GM23338 (cell line): Measurements from ENCODE around the gene NOL12. TPM values are rescaled to one million over a fixed set of nuclear protein-coding genes. Genes with fewer than 3 reads are reported as not detected.

Experiments used
- ATAC-seq: fragments of 200-7000 bp; cut with Tn5 transposase; 3 replicates; pipeline ENCODE4 v1.9.1; 2020
- DNase-seq: peaks from one replicate; pipeline ENCODE4 v3.0.0-alpha.2; 2015; ENCODE audit warnings: low spot score
- H2AFZ ChIP-seq: fragments of 200-600 bp; sonication (generic); 2 replicates; pipeline ENCODE4 v1.8.0; 2016; ENCODE audit warnings: antibody characterized with exemption, mild to moderate bottlenecking, moderate library complexity
- H3F3A ChIP-seq: fragments of 200-600 bp; sonication (generic); replicated peaks from 2 replicates; pipeline ENCODE4 v1.8.0; 2017; ENCODE audit warnings: antibody characterized with exemption, mixed run types, low read depth
- H3K27ac ChIP-seq: fragments of 200-600 bp; sonication (generic); 2 replicates; pipeline ENCODE4 v1.6.1; 2016; ENCODE audit warnings: low read depth
- H3K27me3 ChIP-seq: fragments of 200-600 bp; sonication (generic); 2 replicates; pipeline ENCODE4 v1.8.0; 2016; ENCODE audit warnings: mild to moderate bottlenecking, mixed run types, moderate library complexity; ENCODE audit not compliant: insufficient read depth
- H3K36me3 ChIP-seq: fragments of 200-600 bp; sonication (generic); 2 replicates; pipeline ENCODE4 v1.8.0; 2016; ENCODE audit warnings: mild to moderate bottlenecking; ENCODE audit not compliant: insufficient read depth
- H3K4me1 ChIP-seq: fragments of 200-600 bp; sonication (generic); 2 replicates; pipeline ENCODE4 v1.8.0; 2016; ENCODE audit warnings: mild to moderate bottlenecking, moderate library complexity; ENCODE audit not compliant: insufficient read depth
- H3K4me2 ChIP-seq: fragments of 200-600 bp; sonication (generic); 2 replicates; pipeline ENCODE4 v1.7.1; 2017; ENCODE audit warnings: mixed run types
- H3K4me3 ChIP-seq: fragments of 200-600 bp; sonication (generic); 2 replicates; pipeline ENCODE4 v1.6.1; 2016; ENCODE audit warnings: mixed run types
- H3K79me2 ChIP-seq: fragments of 200-600 bp; sonication (generic); replicated peaks from 2 replicates; pipeline ENCODE4 v1.8.0; 2017; ENCODE audit warnings: mild to moderate bottlenecking; ENCODE audit not compliant: insufficient read depth
- H3K9me2 ChIP-seq: fragments of 200-600 bp; sonication (generic); 2 replicates; pipeline ENCODE4 v1.8.0; 2017; ENCODE audit not compliant: insufficient read depth
- H4K20me1 ChIP-seq: fragments of 200-600 bp; sonication (generic); replicated peaks from 2 replicates; pipeline ENCODE4 v1.8.0; 2017; ENCODE audit warnings: mild to moderate bottlenecking; ENCODE audit not compliant: insufficient read depth
- H3K27ac Mint-ChIP-seq: 2 replicates; pipeline ENCODE4 v1.8.0; 2020; ENCODE audit warnings: inconsistent platforms, mild to moderate bottlenecking, moderate library complexity, mixed read lengths
- H3K27me3 Mint-ChIP-seq: 3 replicates; pipeline ENCODE4 v1.8.0; 2022; ENCODE audit warnings: low read depth, mild to moderate bottlenecking, moderate library complexity, mixed read lengths, inconsistent platforms; ENCODE audit not compliant: insufficient read depth, poor library complexity
- H3K36me3 Mint-ChIP-seq: 3 replicates; pipeline ENCODE4 v1.8.0; 2021; ENCODE audit warnings: low read depth, mild to moderate bottlenecking, inconsistent platforms, moderate library complexity, mixed read lengths
- H3K4me1 Mint-ChIP-seq: 3 replicates; pipeline ENCODE4 v1.8.0; 2020; ENCODE audit warnings: mild to moderate bottlenecking, inconsistent platforms, mixed read lengths
- H3K4me3 Mint-ChIP-seq: 3 replicates; pipeline ENCODE4 v1.8.0; 2021; ENCODE audit warnings: moderate library complexity, mild to moderate bottlenecking, inconsistent platforms, mixed read lengths
- H3K9me3 Mint-ChIP-seq: 3 replicates; pipeline ENCODE4 v1.8.0; 2020; ENCODE audit warnings: moderate library complexity, mild to moderate bottlenecking, inconsistent platforms, mixed read lengths
- CREB1 ChIP-seq: fragments of 250-450 bp; sonication (Bioruptor Pico); IDR thresholded peaks from 2 replicates; pipeline ENCODE4 v1.5.0; 2020; ENCODE audit warnings: low read depth, mild to moderate bottlenecking, moderate library complexity
- EZH2 ChIP-seq: fragments of 200-600 bp; sonication (generic); IDR thresholded peaks from one replicate; pipeline ENCODE4 v1.8.0; 2017; ENCODE audit warnings: antibody characterized with exemption, mild to moderate bottlenecking, low read depth; ENCODE audit not compliant: unreplicated experiment
- EZH2phosphoT487 ChIP-seq: fragments of 200-600 bp; sonication (generic); IDR thresholded peaks from one replicate; pipeline ENCODE4 v1.8.1; 2018; ENCODE audit warnings: antibody characterized with exemption; ENCODE audit not compliant: unreplicated experiment
- JUNB ChIP-seq: IDR thresholded peaks from one replicate; pipeline ENCODE4 v1.6.1; 2016; ENCODE audit warnings: antibody characterized with exemption; ENCODE audit not compliant: unreplicated experiment
- NANOG ChIP-seq: IDR thresholded peaks from 2 replicates; pipeline ENCODE4 v1.6.1; 2016; ENCODE audit warnings: antibody characterized with exemption, borderline replicate concordance
- POLR2AphosphoS5 ChIP-seq: IDR thresholded peaks from 2 replicates; pipeline ENCODE4 v1.6.1; 2016; ENCODE audit warnings: antibody characterized with exemption, low read depth
- REST ChIP-seq: IDR thresholded peaks from one replicate; pipeline ENCODE4 v1.6.1; 2018; ENCODE audit warnings: antibody characterized with exemption; ENCODE audit not compliant: unreplicated experiment
- STAT1 ChIP-seq: IDR thresholded peaks from one replicate; pipeline ENCODE4 v1.6.1; 2016; ENCODE audit warnings: antibody characterized with exemption; ENCODE audit not compliant: unreplicated experiment
- ZNF114 ChIP-seq: fragments of 250-450 bp; sonication (Bioruptor Pico); IDR thresholded peaks from 2 replicates; pipeline ENCODE4 v1.5.0; 2020; ENCODE audit warnings: mild to moderate bottlenecking, moderate library complexity
- ZNF331 ChIP-seq: fragments of 250-450 bp; sonication (Bioruptor Pico); IDR thresholded peaks from 2 replicates; pipeline ENCODE4 v1.5.0; 2020; ENCODE audit warnings: low read depth, mild to moderate bottlenecking, moderate library complexity
- polyA plus RNA-seq: library from polyadenylated mRNA; unstranded; fragments of >200 nt; fragmentation: Nextera tagmentation; extraction: Ambion mirVana; gene quantifications from 2 replicates; pipeline ENCODE4 v1.2.1, GENCODE V29; 2016
- total RNA-seq: library from RNA; depleted of rRNA; stranded (reverse); fragments of >200 nt; shearing (Covaris generic); gene quantifications from 2 replicates; pipeline ENCODE4 v1.2.3, GENCODE V29; 2014
- TF ChIP-seq, protein P1 (sequence below), 2 experiments: fragments of 200-600 bp in 1 of 2; sonication (generic) in 1 of 2; conservative IDR thresholded peaks; 2 replicates each; pipeline versions ENCODE4 v1.5.1 to v1.6.1; 2016 to 2017; ENCODE audit warnings: antibody characterized with exemption in 2 of 2, low read depth in 2 of 2, mild to moderate bottlenecking in 2 of 2, moderate library complexity in 1 of 2
- TF ChIP-seq, protein P2 (sequence below): IDR thresholded peaks from 2 replicates; pipeline ENCODE4 v1.6.1; 2016; ENCODE audit warnings: antibody characterized with exemption

Gene NOL12
- total and polyA plus RNA-seq, 2 experiments from 2014 or later: 22.2 to 48.5 TPM

GRCh38 chr22:37676736-37677492 lies 9.2 kb upstream of the NOL12 start:
- Mint-ChIP-seq H3K27ac (no peak overlapping the region), H3K36me3 (no peaks in the 10 kb centered on the region), H3K4me1 (peaks cover 17% of the 10 kb centered on the region), H3K27me3 (peaks cover 6% of the 10 kb centered on the region), H3K9me3 (no peaks in the 10 kb centered on the region), H3K4me3 (peak overlapping the region; percentile 79)
- Histone ChIP-seq H3K27me3 (no peaks in the 10 kb centered on the region), H2AFZ (peak overlapping the region; percentile 78), H3K4me1 (peaks cover 11% of the 10 kb centered on the region; the same call in 1 of the 2 replicates), H3K36me3 (no peaks in the 10 kb centered on the region), H3K79me2 (no peaks in the 10 kb centered on the region), H3F3A (peaks cover 19% of the 10 kb centered on the region; the same call in 1 of the 2 replicates), H3K4me2 (peak overlapping the region; percentile 86), H3K9me2 (no peaks in the 10 kb centered on the region), H4K20me1 (no peaks in the 10 kb centered on the region; the same call in 1 of the 2 replicates), H3K4me3 (peak overlapping the region; percentile 55), H3K27ac (0 out of 2 replicates have a peak overlapping the region, but pooled peaks have one; percentile 7)
- no peak for TF ChIP-seq STAT1
- no peak for TF ChIP-seq REST
- TF ChIP-seq CREB1 (CRISPR knock-in tag): peak; percentile 77
- TF ChIP-seq EZH2phosphoT487: no peak
- no peak for TF ChIP-seq EZH2
- TF ChIP-seq POLR2AphosphoS5: peak; percentile 66
- ATAC-seq (peak; percentile 66), DNase-seq (peak; percentile 97)

- peak overlapping the region; percentile 55 for H3K4me3 ChIP-seq
- H3K4me2 ChIP-seq: peak overlapping the region; percentile 86
- peaks cover 11% of the 10 kb centered on the region; the same call in 1 of the 2 replicates for H3K4me1 ChIP-seq
- peak overlapping the region; percentile 78 for H2AFZ ChIP-seq
- peaks cover 17% of the 10 kb centered on the region for H3K4me1 Mint-ChIP-seq
- DNase-seq: no peak
- peaks cover 19% of the 10 kb centered on the region; the same call in 1 of the 2 replicates for H3F3A ChIP-seq
- H3K27me3 ChIP-seq: no peaks in the 10 kb centered on the region
- no peaks in the 10 kb centered on the region for H3K36me3 ChIP-seq
- H3K9me2 ChIP-seq: no peaks in the 10 kb centered on the region
- H3K27ac ChIP-seq: no peak overlapping the region
- no peaks in the 10 kb centered on the region for H3K9me3 Mint-ChIP-seq
- H4K20me1 ChIP-seq: no peaks in the 10 kb centered on the region; the same call in 1 of the 2 replicates
- H3K27ac Mint-ChIP-seq: no peak overlapping the region
- no peak for ATAC-seq
- peak overlapping the region; percentile 79 for H3K4me3 Mint-ChIP-seq
- H3K27me3 Mint-ChIP-seq: peaks cover 6% of the 10 kb centered on the region
- H3K36me3 Mint-ChIP-seq: no peaks in the 10 kb centered on the region
- no peaks in the 10 kb centered on the region for H3K79me2 ChIP-seq
- TF ChIP-seq REST (no peak), ZNF114 (CRISPR knock-in tag) (no peak), JUNB (no peak), STAT1 (no peak), ZNF331 (CRISPR knock-in tag) (no peak), NANOG (no peak)
- TF ChIP-seq, protein P1, sequence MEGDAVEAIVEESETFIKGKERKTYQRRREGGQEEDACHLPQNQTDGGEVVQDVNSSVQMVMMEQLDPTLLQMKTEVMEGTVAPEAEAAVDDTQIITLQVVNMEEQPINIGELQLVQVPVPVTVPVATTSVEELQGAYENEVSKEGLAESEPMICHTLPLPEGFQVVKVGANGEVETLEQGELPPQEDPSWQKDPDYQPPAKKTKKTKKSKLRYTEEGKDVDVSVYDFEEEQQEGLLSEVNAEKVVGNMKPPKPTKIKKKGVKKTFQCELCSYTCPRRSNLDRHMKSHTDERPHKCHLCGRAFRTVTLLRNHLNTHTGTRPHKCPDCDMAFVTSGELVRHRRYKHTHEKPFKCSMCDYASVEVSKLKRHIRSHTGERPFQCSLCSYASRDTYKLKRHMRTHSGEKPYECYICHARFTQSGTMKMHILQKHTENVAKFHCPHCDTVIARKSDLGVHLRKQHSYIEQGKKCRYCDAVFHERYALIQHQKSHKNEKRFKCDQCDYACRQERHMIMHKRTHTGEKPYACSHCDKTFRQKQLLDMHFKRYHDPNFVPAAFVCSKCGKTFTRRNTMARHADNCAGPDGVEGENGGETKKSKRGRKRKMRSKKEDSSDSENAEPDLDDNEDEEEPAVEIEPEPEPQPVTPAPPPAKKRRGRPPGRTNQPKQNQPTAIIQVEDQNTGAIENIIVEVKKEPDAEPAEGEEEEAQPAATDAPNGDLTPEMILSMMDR (conservative IDR thresholded peaks at IDR 0.05; ENCODE audit: low read depth in 2 of 2): no peak
- TF ChIP-seq, protein P2, sequence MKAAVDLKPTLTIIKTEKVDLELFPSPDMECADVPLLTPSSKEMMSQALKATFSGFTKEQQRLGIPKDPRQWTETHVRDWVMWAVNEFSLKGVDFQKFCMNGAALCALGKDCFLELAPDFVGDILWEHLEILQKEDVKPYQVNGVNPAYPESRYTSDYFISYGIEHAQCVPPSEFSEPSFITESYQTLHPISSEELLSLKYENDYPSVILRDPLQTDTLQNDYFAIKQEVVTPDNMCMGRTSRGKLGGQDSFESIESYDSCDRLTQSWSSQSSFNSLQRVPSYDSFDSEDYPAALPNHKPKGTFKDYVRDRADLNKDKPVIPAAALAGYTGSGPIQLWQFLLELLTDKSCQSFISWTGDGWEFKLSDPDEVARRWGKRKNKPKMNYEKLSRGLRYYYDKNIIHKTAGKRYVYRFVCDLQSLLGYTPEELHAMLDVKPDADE: no peak
Observed at GRCh38 chr22:37677493-37677974, 8.6 kb upstream of the NOL12 start.
